ENCODE measurements around the gene C2orf80.

Gene C2orf80

DNA sequence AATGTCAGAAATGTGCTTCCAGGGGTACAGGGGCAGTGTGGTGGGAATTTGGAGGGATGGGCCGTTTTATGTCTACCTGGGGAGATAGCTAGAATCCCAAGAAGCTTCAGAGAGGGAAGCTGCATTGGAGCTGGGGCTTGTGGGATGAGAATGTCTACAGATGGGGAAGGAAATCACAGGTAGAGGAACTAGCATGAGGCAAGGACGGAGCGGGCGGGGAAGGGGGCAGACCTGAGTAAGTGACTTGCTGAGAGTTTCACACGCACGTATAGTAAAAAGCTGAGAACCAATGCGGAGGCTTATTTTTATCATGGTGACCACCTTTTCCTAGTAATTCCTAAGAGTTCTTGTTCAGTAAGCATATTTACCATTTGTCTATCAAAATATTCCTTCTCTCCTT lies 6.3 kb downstream of the C2orf80 start:
- H3K4me3 ChIP-seq (ENCODE audit: low read length), result no peak overlapping the region
- no peak for DNase-seq (ENCODE audit: low read depth, low spot score)

DNA sequence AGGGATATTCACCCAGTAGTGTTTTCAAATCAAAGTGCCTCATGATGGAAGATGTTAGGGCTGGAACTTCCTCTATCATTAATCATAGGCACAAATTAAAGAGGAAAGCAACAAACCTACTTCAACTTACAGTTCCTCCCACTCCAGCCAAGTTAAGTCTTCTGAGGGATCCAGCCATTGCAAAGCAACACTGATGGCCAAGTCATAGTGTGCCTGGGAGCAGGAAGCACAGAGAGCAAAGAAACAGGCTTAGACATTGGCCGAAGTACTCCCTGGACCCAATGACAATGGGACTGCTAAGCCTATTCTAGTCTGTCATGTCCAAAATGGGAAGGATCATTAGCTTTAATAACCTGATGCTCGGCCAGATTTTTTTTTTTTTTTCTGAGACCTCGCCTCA lies 7.0 kb downstream of the C2orf80 start:
- DNase-seq (ENCODE audit: low read depth, low spot score), result no peak
- H3K4me3 ChIP-seq (ENCODE audit: low read length), result no peak overlapping the region

DNA sequence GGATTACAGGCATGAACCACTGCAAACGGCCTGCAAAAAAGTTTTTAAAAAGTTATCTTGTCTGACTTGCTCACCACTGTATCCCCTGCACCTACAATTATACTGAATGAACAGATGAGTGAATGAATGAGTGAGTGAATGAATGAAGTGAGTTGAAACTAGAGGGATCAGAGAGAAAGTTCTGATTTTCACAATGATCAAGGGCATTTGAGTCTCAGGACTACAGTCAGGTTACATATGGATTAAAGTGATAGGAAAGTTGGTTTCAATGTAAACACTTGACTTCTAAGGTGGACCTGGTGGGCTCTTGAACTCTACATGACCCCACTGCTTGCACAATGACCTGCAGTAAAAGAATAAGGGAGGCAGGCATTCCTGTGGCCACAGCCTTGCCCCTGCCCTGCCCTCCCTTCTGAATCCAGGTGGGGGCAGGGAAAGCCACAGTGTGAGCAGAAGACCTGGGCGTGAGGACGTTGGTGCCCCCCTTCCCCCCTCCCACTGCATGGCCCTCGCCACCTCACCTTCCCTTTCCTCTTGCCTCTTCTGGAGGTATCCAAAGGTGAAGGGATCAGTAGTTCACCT lies 10.7 kb downstream of the C2orf80 start:
- no peak overlapping the region for H3K4me3 ChIP-seq (ENCODE audit: low read length)
- DNase-seq (ENCODE audit: low read depth, low spot score), result no peak

DNA sequence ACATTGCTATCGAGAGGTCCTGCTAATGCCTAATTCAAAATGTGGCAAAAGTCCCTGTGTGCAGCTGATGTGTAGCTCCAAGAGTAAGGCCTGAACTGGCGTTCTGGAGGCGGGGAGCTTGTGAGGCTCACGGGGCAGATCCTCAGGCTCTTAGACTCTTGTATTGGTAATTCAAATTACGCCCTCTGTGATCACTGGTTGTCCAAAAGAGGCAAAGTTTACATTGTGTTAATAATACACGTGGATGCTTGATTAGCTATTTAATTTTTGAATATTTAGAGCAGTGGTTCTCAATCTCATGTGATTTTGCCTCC lies 14.0 kb downstream of the C2orf80 start:
- no peak for DNase-seq (ENCODE audit: low read depth, low spot score)
- no peak overlapping the region for H3K4me3 ChIP-seq (ENCODE audit: low read length)

DNA sequence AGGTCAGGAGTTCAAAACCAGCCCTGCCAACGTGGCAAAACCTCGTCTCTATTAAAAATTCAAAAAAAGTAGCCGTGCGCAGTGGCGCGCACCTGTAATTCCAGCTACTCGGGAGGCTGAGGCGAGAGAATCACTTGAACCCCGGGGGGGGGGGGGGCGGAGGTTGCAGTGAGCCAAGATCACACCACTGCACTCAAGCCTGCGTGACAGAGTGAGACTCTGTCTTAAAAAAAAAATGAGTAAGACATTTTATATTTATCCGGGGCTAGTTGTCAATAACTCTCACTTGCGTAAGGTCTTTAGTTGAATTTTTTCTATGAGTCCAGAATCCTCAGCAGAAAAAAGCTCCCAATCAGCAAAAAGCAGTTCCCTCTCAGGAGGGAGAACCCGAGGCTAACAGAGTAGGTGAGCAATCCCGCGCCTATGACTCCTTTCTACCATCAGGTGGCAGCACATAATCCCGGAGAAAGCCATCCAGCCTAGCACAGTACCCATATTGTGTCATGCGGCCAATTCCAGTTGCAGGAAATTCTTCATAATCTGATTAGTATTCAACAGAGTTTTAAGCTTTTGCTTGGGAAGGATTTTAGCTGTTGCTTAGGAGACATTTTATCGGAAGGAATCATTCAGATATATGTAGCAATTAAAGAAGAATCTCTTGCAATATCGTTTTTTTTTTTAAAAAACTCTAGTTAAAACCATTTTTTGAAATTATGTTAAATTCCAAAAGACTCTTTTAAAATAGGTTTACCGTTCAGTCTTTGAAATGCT lies 14.6 kb downstream of the C2orf80 start:
- H3K4me3 ChIP-seq (ENCODE audit: low read length), result no peak overlapping the region
- DNase-seq (ENCODE audit: low read depth, low spot score), result peak; percentile 69

GRCh38 chr2:208174144-208174543 lies 15.7 kb downstream of the C2orf80 start:
- no peak overlapping the region for H3K4me3 ChIP-seq (ENCODE audit: low read length)
- DNase-seq (ENCODE audit: low read depth, low spot score), result no peak

DNA sequence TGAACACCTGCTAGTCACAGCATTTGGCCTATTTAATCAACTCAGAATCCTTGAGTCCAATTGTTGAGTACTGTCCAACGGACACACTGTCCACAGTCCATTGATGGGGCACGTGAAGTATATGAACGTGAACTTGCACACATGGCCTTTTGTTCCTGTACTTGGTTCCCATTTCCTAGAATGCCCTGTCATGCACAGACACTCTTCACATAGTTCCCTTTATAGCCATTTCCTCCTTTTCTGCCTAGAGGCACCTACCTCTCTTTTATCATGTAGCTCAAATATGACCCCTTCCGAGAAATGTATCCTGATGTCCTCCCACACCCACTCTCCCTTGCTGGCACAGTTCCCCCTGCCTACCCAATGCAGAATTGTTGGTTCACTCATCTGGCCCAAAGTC lies 17.7 kb downstream of the C2orf80 start:
- no peak overlapping the region for H3K4me3 ChIP-seq (ENCODE audit: low read length)
- DNase-seq (ENCODE audit: low read depth, low spot score), result no peak

DNA sequence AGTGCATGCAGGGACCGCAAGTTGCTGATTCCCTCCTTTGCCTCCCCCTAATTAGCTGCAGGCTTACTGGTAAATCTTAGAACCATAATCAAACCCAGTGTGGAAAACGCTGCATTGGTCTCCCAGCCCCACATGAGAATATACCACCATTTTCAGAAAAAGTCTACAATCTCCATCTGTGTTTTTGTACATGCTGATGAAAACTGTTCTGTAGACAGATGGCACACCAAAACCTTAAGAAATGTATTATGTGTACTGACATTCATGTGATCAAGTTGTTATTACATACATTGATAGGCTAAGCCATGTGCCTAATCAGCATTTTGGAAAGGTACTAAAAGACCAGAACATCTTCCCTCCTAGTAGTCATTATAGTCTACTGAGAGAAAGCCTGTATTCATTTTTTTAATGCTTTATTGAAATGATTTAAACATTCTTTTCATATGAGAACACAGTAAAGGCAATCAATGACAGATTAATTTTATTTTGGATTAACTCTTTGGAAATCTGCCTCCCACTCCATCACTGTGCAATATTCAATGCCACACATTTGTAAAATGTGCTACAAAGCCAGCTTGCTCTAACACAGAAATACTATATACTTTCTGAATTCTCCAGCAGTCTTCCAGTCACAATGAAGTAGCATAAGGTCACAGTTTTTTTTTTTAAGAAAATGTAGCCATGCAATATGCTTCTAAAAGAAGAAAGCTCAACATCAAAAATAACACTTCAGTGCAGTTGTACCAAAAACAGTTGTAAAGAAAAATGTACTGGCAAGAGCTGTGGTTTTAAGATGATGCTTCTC lies 24.7 kb downstream of the C2orf80 start:
- no peak for DNase-seq (ENCODE audit: low read depth, low spot score)
- no peak overlapping the region for H3K4me3 ChIP-seq (ENCODE audit: low read length)

GRCh38 chr2:208163489-208163888 lies 26.3 kb downstream of the C2orf80 start, which contains the start of gene CRYGA:
TSS of gene CRYGA (minus strand) at chr2:208163589. CDS start at chr2:208163556, 33 bp downstream.
- DNase-seq (ENCODE audit: low read depth, low spot score), result no peak
- H3K4me3 ChIP-seq (ENCODE audit: low read length), result no peak within 1 kb of the TSS

GRCh38 chr2:208156439-208156838 lies 33.4 kb downstream of the C2orf80 start:
- no peak overlapping the region for H3K4me3 ChIP-seq (ENCODE audit: low read length)
- DNase-seq (ENCODE audit: low read depth, low spot score), result no peak

GRCh38 chr2:208153156-208153555 lies 36.7 kb downstream of the C2orf80 start:
- no peak overlapping the region for H3K4me3 ChIP-seq (ENCODE audit: low read length)
- no peak for DNase-seq (ENCODE audit: low read depth, low spot score)

GRCh38 chr2:208150956-208151355 lies 38.9 kb downstream of the C2orf80 start:
- no peak overlapping the region for H3K4me3 ChIP-seq (ENCODE audit: low read length)
- DNase-seq (ENCODE audit: low read depth, low spot score), result no peak

DNA sequence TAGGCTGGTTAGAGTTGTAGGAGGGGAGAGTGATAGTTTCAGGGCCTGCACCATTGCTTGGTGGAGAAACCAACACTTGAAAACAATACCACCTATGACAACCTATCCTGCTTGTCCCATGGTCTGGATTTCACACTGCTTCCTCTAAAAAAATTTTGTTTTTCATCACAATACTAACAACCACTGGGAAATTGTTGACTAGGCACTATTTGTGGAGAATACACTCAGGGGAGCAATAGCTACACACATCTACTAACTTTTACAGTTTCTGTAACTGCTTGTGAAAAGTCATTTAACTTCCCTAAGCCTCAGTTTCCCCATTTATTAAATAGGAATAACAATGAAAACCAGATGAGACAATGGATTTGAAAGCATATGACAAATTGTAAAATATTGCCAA lies 39.7 kb downstream of the C2orf80 start:
- H3K4me3 ChIP-seq (ENCODE audit: low read length), result no peak overlapping the region
- DNase-seq (ENCODE audit: low read depth, low spot score), result no peak

DNA sequence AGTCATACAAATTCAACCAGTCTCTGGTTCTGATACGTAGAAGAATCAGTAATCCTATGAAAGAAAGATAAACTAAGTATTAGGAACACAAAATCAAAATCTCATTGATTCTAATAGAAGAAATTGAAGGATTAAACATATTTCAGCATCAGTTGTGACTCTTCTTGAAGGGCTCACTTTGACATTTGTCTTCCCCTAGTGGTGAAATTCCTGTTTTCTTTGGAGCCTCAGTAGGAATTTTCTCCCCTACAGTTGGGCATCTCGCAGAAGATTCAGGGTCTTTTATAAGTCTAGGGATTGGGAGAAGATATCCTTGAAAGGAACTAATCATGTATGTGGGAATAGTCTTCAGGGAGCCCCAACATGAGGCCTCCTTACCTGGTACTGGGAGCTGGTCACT lies 41.0 kb downstream of the C2orf80 start:
- H3K4me3 ChIP-seq (ENCODE audit: low read length), result no peak overlapping the region
- no peak for DNase-seq (ENCODE audit: low read depth, low spot score)

DNA sequence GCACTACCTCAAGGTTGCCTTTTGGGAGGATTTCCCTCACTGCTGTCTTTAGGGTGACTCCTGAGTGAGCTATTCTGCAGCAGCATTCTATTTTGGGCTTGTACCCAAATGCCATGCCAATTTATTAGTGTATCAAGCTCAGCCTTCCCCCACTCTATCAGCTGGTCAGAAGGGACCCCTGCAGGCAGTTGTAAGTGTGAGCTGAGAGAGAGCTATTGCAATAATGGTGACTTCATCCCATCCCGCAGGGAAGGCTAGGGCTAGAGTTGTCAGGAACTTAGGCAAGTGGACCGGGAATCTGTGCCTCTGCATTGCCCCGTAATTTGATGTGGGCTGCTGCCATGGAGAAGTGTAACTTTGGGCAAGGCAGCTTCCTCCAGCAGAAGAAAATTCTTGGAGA lies 42.1 kb downstream of the C2orf80 start:
- DNase-seq (ENCODE audit: low read depth, low spot score), result no peak
- no peak overlapping the region for H3K4me3 ChIP-seq (ENCODE audit: low read length)

- DNase-seq (ENCODE audit: low read depth, low spot score), result no peak
- H3K4me3 ChIP-seq (ENCODE audit: low read length), result no peak overlapping the region
Observed at GRCh38 chr2:208147008-208147407, 42.8 kb downstream of the C2orf80 start.

DNA sequence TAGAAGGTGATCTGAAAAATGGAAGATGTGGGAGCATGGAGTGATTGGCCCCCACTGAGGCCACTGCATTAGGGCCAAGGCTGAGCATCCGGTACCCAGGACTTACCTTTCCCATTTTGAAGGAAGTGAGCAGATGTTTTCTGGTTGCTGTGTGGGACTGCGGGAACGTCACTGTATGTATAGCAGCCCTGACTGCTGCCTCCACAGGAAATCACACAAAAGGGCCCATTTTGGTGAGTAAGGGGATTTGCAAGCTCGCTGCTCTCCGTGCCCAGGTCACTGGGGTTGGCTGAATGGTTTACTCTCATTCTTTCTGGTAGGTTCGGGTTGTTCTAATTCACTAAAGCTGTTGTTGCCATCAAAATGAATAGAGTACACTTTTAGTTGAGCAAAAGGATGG lies 43.8 kb downstream of the C2orf80 start, which contains the start of gene CRYGB:
TSS of gene CRYGB (minus strand) at position 153 of the 400 bp plus-strand sequence. CDS start at position 115, 38 bp downstream.
- H3K4me3 ChIP-seq (ENCODE audit: low read length), result no peak within 1 kb of the TSS
- DNase-seq (ENCODE audit: low read depth, low spot score), result no peak

- no peak for DNase-seq (ENCODE audit: low read depth, low spot score)
- H3K4me3 ChIP-seq (ENCODE audit: low read length), result no peak overlapping the region
Observed at GRCh38 chr2:208142925-208143799, 46.7 kb downstream of the C2orf80 start.

DNA sequence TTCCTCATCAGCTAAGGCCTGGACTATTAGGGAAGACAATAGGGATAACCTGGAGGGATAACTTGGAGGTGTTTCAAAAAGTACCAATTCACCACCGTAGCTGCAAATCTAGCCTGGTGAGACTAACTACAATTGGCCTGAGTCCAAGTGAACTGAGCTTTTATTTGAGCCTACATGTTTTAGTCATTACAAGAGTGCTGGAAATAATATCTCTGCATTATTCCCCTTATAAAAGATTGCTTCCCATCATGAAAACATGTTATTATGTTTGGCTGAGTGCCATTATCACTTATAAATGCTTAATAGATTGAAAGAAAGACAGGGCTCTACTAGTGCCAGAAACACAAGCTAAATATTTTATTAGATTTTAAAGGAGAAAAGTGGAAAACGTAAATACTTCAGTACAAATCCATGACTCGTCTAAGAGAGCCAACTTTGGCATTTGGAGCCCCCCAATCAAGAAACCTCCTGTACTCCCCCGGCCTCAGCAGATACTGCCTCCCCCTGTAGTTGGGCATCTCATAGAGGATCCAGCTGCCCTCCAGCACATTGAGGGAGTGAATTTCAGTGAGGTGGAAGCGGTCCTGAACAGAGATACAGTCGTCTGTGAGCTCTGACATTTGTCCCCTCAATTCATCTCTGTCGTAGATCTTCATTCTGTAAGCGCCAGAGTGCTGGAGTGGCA lies 47.4 kb downstream of the C2orf80 start:
- H3K4me3 ChIP-seq (ENCODE audit: low read length), result no peak overlapping the region
- DNase-seq (ENCODE audit: low read depth, low spot score), result no peak
